H9 (cell line): ENCODE results near the gene SSTR5. TPM values are rescaled to one million over a fixed set of nuclear protein-coding genes. Genes with fewer than 3 reads are reported as not detected.

Experiments
- DNase-seq: peaks from one replicate; pipeline ENCODE4 v3.0.0-alpha.2; 2017
- H2AFZ ChIP-seq: one replicate; pipeline ENCODE4 v1.6.1; 2013; ENCODE audit warnings: mild to moderate bottlenecking, low read length, control low read depth, moderate library complexity
- H2AK5ac ChIP-seq: 2 replicates; pipeline ENCODE4 v1.6.1; 2013; ENCODE audit warnings: low read length, control low read depth, mixed read lengths; ENCODE audit not compliant: insufficient read length
- H2BK120ac ChIP-seq: one replicate; pipeline ENCODE4 v1.6.1; 2013; ENCODE audit warnings: low read depth, mild to moderate bottlenecking, low read length, control low read depth, inconsistent platforms; ENCODE audit not compliant: poor library complexity, severe bottlenecking
- H2BK12ac ChIP-seq: 2 replicates; pipeline ENCODE4 v1.6.1; 2013; ENCODE audit warnings: low read length, control low read depth, mixed read lengths, low read depth; ENCODE audit not compliant: insufficient read length
- H2BK15ac ChIP-seq: 2 replicates; pipeline ENCODE4 v1.6.1; 2013; ENCODE audit warnings: low read depth, low read length, control low read depth
- H2BK20ac ChIP-seq: one replicate; pipeline ENCODE4 v1.6.1; 2013; ENCODE audit warnings: low read depth, mild to moderate bottlenecking, low read length, control low read depth, inconsistent platforms; ENCODE audit not compliant: poor library complexity, severe bottlenecking
- H2BK5ac ChIP-seq: 2 replicates; pipeline ENCODE4 v1.6.1; 2013; ENCODE audit warnings: low read length, control low read depth, mixed read lengths; ENCODE audit not compliant: insufficient read length
- H3K14ac ChIP-seq: 2 replicates; pipeline ENCODE4 v1.6.1; 2013; ENCODE audit warnings: low read length, control low read depth; ENCODE audit not compliant: insufficient read depth
- H3K18ac ChIP-seq: 2 replicates; pipeline ENCODE4 v1.6.1; 2013; ENCODE audit warnings: low read depth, mild to moderate bottlenecking, mixed read lengths, low read length, control low read depth; ENCODE audit not compliant: insufficient read length
- H3K23ac ChIP-seq: 2 replicates; pipeline ENCODE4 v1.6.1; 2013; ENCODE audit warnings: low read length, control low read depth, mixed read lengths, low read depth; ENCODE audit not compliant: insufficient read length
- H3K23me2 ChIP-seq: 2 replicates; pipeline ENCODE4 v1.6.1; 2013; ENCODE audit warnings: low read depth, mild to moderate bottlenecking, mixed read lengths, low read length, control low read depth; ENCODE audit not compliant: insufficient read length, poor library complexity, severe bottlenecking
- H3K27ac ChIP-seq: 2 replicates; pipeline ENCODE4 v1.5.1; 2013; ENCODE audit warnings: low read length, control low read depth, mixed read lengths, low read depth; ENCODE audit not compliant: insufficient read length
- H3K27me3 ChIP-seq: 2 replicates; pipeline ENCODE4 v1.6.1; 2013; ENCODE audit warnings: low read length, control low read depth, inconsistent platforms; ENCODE audit not compliant: insufficient read depth
- H3K4ac ChIP-seq: 2 replicates; pipeline ENCODE4 v1.6.1; 2013; ENCODE audit warnings: low read depth, mild to moderate bottlenecking, control low read depth, inconsistent platforms, low read length, moderate library complexity
- H3K4me1 ChIP-seq: 2 replicates; pipeline ENCODE4 v1.6.1; 2013; ENCODE audit warnings: low read length, control low read depth, inconsistent platforms; ENCODE audit not compliant: insufficient read depth
- H3K4me2 ChIP-seq: 2 replicates; pipeline ENCODE4 v1.6.1; 2013; ENCODE audit warnings: low read length, control low read depth, mixed read lengths; ENCODE audit not compliant: insufficient read length, insufficient read depth
- H3K56ac ChIP-seq: 2 replicates; pipeline ENCODE4 v1.6.1; 2013; ENCODE audit warnings: low read depth, mild to moderate bottlenecking, mixed read lengths, low read length, control low read depth; ENCODE audit not compliant: insufficient read length
- H3K79me1 ChIP-seq: 2 replicates; pipeline ENCODE4 v1.6.1; 2013; ENCODE audit warnings: low read depth, mild to moderate bottlenecking, moderate library complexity, low read length, control low read depth, inconsistent platforms; ENCODE audit not compliant: insufficient read depth, poor library complexity, severe bottlenecking
- H3K79me2 ChIP-seq: 2 replicates; pipeline ENCODE4 v1.6.1; 2013; ENCODE audit warnings: low read length, control low read depth, inconsistent platforms; ENCODE audit not compliant: insufficient read depth
- H3K9ac ChIP-seq: 2 replicates; pipeline ENCODE4 v1.6.1; 2013; ENCODE audit warnings: low read length, control low read depth, mixed read lengths; ENCODE audit not compliant: insufficient read length; ENCODE audit errors: extremely low read depth
- H3K9me3 ChIP-seq: one replicate; pipeline ENCODE4 v1.6.1; 2013; ENCODE audit warnings: low read depth, low read length, inconsistent platforms; ENCODE audit not compliant: control insufficient read depth
- H3T11ph ChIP-seq: one replicate; pipeline ENCODE4 v1.6.1; 2013; ENCODE audit warnings: mild to moderate bottlenecking, low read length, control low read depth, inconsistent platforms
- H4K20me1 ChIP-seq: one replicate; pipeline ENCODE4 v1.6.1; 2013; ENCODE audit not compliant: control insufficient read depth, insufficient read length, insufficient read depth
- H4K5ac ChIP-seq: 2 replicates; pipeline ENCODE4 v1.6.1; 2013; ENCODE audit warnings: low read depth, mild to moderate bottlenecking, mixed read lengths, low read length, control low read depth; ENCODE audit not compliant: insufficient read length
- H4K8ac ChIP-seq: replicated peaks from 2 replicates; pipeline ENCODE4 v1.6.1; 2013; ENCODE audit warnings: low read length, control low read depth, mixed read lengths, low read depth; ENCODE audit not compliant: insufficient read length
- H4K91ac ChIP-seq: 2 replicates; pipeline ENCODE4 v1.6.1; 2013; ENCODE audit warnings: low read depth, mild to moderate bottlenecking, moderate library complexity, mixed read lengths, low read length, control low read depth; ENCODE audit not compliant: insufficient read length
- H3K27ac Mint-ChIP-seq, 3 experiments: 2 replicates in 2 of 3; 3 replicates in 1 of 3; pipeline ENCODE4 v1.8.0; 2020 to 2021; ENCODE audit warnings: mixed read lengths in 3 of 3, mild to moderate bottlenecking in 1 of 3, moderate library complexity in 1 of 3
- H3K27me3 Mint-ChIP-seq: 2 replicates; pipeline ENCODE4 v1.8.0; 2021; ENCODE audit warnings: low read depth, mild to moderate bottlenecking, moderate library complexity, mixed read lengths
- H3K36me3 Mint-ChIP-seq, 3 experiments: 2 replicates in 2 of 3; 3 replicates in 1 of 3; pipeline ENCODE4 v1.8.0; 2020 to 2021; ENCODE audit warnings: low read depth in 3 of 3, mixed read lengths in 3 of 3; ENCODE audit not compliant: insufficient read depth in 1 of 3
- H3K4me1 Mint-ChIP-seq, 2 experiments: 2 replicates each; pipeline ENCODE4 v1.8.0; 2020; ENCODE audit warnings: mixed read lengths in 2 of 2
- H3K4me3 Mint-ChIP-seq, 2 experiments: 2 replicates in 1 of 2; 3 replicates in 1 of 2; pipeline ENCODE4 v1.8.0; 2020 to 2021; ENCODE audit warnings: mild to moderate bottlenecking in 2 of 2, mixed read lengths in 2 of 2, moderate library complexity in 1 of 2
- H3K9me3 Mint-ChIP-seq, 2 experiments: 2 replicates in 1 of 2; 3 replicates in 1 of 2; pipeline ENCODE4 v1.8.0; 2020; ENCODE audit warnings: mild to moderate bottlenecking in 2 of 2, mixed read lengths in 2 of 2, moderate library complexity in 1 of 2
- WGBS: extraction: QIAGEN DNeasy Blood & Tissue Kit; methylation state at CpG from one replicate; pipeline ENCODE4 v1.1.7; 2013; ENCODE audit warnings: missing lambda C conversion rate, low lambda C conversion rate, mixed read lengths; ENCODE audit not compliant: insufficient read length; ENCODE audit errors: extremely low coverage; 5-methylcytosine and 5-hydroxymethylcytosine counted together
- total RNA-seq: library from RNA; stranded (reverse); gene quantifications from 2 replicates; pipeline ENCODE4 v1.2.1, GENCODE V29; 2021
- TF ChIP-seq, protein P1 (sequence below): fragments of 200-600 bp; sonication (generic); conservative IDR thresholded peaks from 3 replicates; pipeline ENCODE4 v1.8.0; 2021; ENCODE audit warnings: antibody characterized with exemption, mild to moderate bottlenecking

The SSTR5 gene
- total RNA-seq, 1 experiment from 2014 or later: 0.22 TPM

DNA sequence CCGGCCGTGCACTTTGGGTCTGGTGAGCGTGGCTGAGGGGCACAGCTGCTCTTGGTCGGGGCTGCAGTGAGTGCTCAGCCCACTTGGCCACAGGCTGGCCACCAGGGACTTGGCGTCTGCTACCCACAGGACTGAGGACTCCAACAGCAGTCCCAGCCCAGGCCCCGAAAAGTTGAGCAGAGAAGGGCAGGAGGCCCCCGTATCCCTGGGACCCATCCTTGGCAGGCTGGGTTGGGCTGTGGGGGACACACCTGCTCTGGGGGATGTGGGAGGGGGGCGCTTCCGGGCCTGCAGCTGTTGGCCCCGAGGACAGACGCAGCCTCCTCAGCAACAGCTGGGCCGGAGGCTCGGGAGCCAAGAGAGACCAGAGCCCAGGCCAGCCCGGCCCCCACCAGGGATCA lies 19.4 kb upstream of the SSTR5 start:
- H3K23me2 ChIP-seq: peaks cover 4% of the 10 kb centered on the region
- no peak overlapping the region for H3K23ac ChIP-seq
- no peaks in the 10 kb centered on the region for H4K20me1 ChIP-seq
- no peaks in the 10 kb centered on the region for H3K9me3 Mint-ChIP-seq
- no peak for DNase-seq
- no peak overlapping the region for H3K14ac ChIP-seq
- H2AFZ ChIP-seq: no peak overlapping the region
- no peak overlapping the region for H2BK120ac ChIP-seq
- no peak overlapping the region for H4K5ac ChIP-seq
- H2AK5ac ChIP-seq: no peak overlapping the region
- H3K79me1 ChIP-seq: no peaks in the 10 kb centered on the region
- no peak overlapping the region for H3K27ac Mint-ChIP-seq
- H2BK5ac ChIP-seq: no peak overlapping the region
- no peak overlapping the region for H3K56ac ChIP-seq
- no peaks in the 10 kb centered on the region for H3K9me3 ChIP-seq
- no peak overlapping the region for H4K91ac ChIP-seq
- H3K27ac ChIP-seq: no peak overlapping the region
- H3K4me3 Mint-ChIP-seq: no peak overlapping the region
- peaks cover 10% of the 10 kb centered on the region for H3K27me3 Mint-ChIP-seq
- H3K4me2 ChIP-seq: no peak overlapping the region
- no peak overlapping the region for H2BK15ac ChIP-seq
- no peak overlapping the region for H4K8ac ChIP-seq
- TF ChIP-seq, protein P1, sequence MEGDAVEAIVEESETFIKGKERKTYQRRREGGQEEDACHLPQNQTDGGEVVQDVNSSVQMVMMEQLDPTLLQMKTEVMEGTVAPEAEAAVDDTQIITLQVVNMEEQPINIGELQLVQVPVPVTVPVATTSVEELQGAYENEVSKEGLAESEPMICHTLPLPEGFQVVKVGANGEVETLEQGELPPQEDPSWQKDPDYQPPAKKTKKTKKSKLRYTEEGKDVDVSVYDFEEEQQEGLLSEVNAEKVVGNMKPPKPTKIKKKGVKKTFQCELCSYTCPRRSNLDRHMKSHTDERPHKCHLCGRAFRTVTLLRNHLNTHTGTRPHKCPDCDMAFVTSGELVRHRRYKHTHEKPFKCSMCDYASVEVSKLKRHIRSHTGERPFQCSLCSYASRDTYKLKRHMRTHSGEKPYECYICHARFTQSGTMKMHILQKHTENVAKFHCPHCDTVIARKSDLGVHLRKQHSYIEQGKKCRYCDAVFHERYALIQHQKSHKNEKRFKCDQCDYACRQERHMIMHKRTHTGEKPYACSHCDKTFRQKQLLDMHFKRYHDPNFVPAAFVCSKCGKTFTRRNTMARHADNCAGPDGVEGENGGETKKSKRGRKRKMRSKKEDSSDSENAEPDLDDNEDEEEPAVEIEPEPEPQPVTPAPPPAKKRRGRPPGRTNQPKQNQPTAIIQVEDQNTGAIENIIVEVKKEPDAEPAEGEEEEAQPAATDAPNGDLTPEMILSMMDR: no peak
- no peaks in the 10 kb centered on the region for H3K27me3 ChIP-seq
- H3K79me2 ChIP-seq: no peaks in the 10 kb centered on the region
- no peak overlapping the region for H3K18ac ChIP-seq
- H3T11ph ChIP-seq: no peak overlapping the region
- no peaks in the 10 kb centered on the region for H3K36me3 Mint-ChIP-seq
- H3K9ac ChIP-seq: no peak overlapping the region
- H2BK20ac ChIP-seq: no peak overlapping the region
- no CpG with 5 or more reads among the region's 14 CpGs for WGBS
- 0 out of 4 replicates have a peak, but pooled peaks cover 0 to 3% of the 10 kb centered on the region in 2 experiments for H3K4me1 Mint-ChIP-seq
- H2BK12ac ChIP-seq: no peak overlapping the region
- H3K4ac ChIP-seq: no peak overlapping the region
- no peaks in the 10 kb centered on the region for H3K4me1 ChIP-seq
